IMR-90 (cell line): ENCODE results near the gene PNKD.

Experiments
- CEBPB ChIP-seq: IDR thresholded peaks from 2 replicates; pipeline ENCODE4 v1.6.1; 2012; ENCODE audit warnings: low read depth, low read length, improper control_type of control experiment
- CTCF ChIP-seq: conservative IDR thresholded peaks from 2 replicates; pipeline ENCODE4 v1.5.1; 2012; ENCODE audit warnings: mild to moderate bottlenecking, low read depth, low read length, improper control_type of control experiment
- FOS ChIP-seq: fragments of 150-350 bp; IDR thresholded peaks from 2 replicates; pipeline ENCODE4 v1.6.1; 2016; ENCODE audit warnings: low read depth, low read length
- MAZ ChIP-seq: IDR thresholded peaks from 2 replicates; pipeline ENCODE4 v1.6.1; 2012; ENCODE audit warnings: low read depth, mild to moderate bottlenecking, low read length, improper control_type of control experiment, moderate library complexity, borderline replicate concordance
- MXI1 ChIP-seq: IDR thresholded peaks from 2 replicates; pipeline ENCODE4 v1.6.1; 2012; ENCODE audit warnings: low read depth, mild to moderate bottlenecking, low read length, moderate library complexity, borderline replicate concordance
- NFE2L2 ChIP-seq: fragments of 150-350 bp; IDR thresholded peaks from 2 replicates; pipeline ENCODE4 v1.6.1; 2016; ENCODE audit warnings: low read depth, mild to moderate bottlenecking, low read length
- POLR2A ChIP-seq: IDR thresholded peaks from 2 replicates; pipeline ENCODE4 v1.6.1; 2012; ENCODE audit warnings: mild to moderate bottlenecking, low read depth, low read length
- RAD21 ChIP-seq: IDR thresholded peaks from 2 replicates; pipeline ENCODE4 v1.6.1; 2012; ENCODE audit warnings: low read length, improper control_type of control experiment
- RFX5 ChIP-seq: IDR thresholded peaks from 2 replicates; pipeline ENCODE4 v1.8.0; 2012; ENCODE audit warnings: low read depth, mild to moderate bottlenecking, low read length, moderate library complexity
- SMC3 ChIP-seq: fragments of 150-350 bp; IDR thresholded peaks from 2 replicates; pipeline ENCODE4 v1.6.1; 2016; ENCODE audit warnings: low read depth, mild to moderate bottlenecking, antibody characterized with exemption, low read length, moderate library complexity
- USF2 ChIP-seq: fragments of 150-350 bp; IDR thresholded peaks from 2 replicates; pipeline ENCODE4 v1.6.1; 2017; ENCODE audit warnings: mild to moderate bottlenecking, antibody characterized with exemption, low read length, low read depth

DNA sequence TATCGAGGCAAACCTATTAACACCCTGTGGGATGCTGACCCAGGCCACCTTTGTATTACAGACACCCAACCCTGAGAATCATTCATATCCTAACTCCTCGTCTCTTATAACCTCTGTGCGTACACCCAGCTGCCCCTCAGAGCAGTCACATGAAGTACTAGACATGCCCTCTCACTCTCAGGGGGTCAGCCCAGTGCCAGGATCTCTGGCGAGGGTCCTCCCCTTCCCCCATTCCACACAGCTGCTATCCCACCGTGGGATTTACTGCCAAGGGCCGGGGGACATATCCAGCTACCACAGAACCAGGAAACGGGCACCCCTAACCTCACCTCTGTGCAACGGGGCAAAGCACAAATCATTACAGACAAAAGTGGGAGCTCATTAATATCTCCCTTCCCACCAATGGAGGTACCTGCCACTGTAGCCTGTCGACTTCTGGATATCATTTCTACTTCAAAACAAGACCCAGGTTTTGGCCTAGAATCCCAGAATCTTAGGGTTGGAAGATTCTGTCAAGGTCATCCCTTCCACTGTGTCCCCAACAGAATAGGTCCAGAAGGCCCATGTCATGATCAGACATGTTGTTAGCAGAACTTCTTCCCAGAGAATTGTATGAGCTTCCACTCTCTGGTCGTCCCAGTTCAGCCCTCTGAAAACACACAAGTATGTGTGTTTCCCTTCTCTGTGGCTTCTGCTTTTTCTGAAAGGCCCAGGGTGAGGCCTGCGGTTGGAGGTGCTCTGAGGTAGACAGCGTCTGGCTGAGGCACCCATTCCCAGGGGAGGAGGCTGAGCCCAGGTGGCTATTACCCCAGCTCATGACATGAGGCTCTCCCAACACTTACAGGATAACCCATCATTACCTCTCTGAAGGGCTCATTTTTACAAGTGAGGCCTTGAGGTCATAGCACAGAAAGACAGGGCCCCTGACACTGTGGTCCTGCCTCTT, 20.3 kb downstream of the PNKD start:
- TF ChIP-seq POLR2A: no peak
- no peak for TF ChIP-seq CTCF
- no peak for TF ChIP-seq USF2
- no peak for TF ChIP-seq FOS
- no peak for TF ChIP-seq RAD21
- no peak for TF ChIP-seq RFX5
- TF ChIP-seq MAZ: no peak
- TF ChIP-seq CEBPB: no peak
- TF ChIP-seq SMC3: no peak
- TF ChIP-seq NFE2L2: no peak
- TF ChIP-seq MXI1: no peak
